PC-9 (cell line): ENCODE measurements around the gene FHAD1. TPM values are rescaled to one million over a fixed set of nuclear protein-coding genes. Genes with fewer than 3 reads are reported as not detected.

Experiments
- BruUV-seq: library from RNA; stranded (reverse); fragments of 400-500 nt; replicated peaks from 2 replicates; lab custom pipeline; 2021; lab: Mats Ljungman, UMichigan
- CTCF ChIA-PET: fragments of 300-600 bp; sonication (Branson Sonifier 250); formaldehyde crosslinking; loops from one replicate; lab custom pipeline; 2022; ENCODE audit warnings: antibody characterized with exemption; lab: Charles Lee
- POLR2A ChIA-PET: fragments of 300-600 bp; sonication (Branson Sonifier 250); formaldehyde crosslinking; loops from one replicate; lab custom pipeline; 2022; ENCODE audit warnings: antibody characterized with exemption; ENCODE audit not compliant: unreplicated experiment; lab: Charles Lee
- DNase-seq, 2 experiments: peaks; one replicate each; pipeline versions ENCODE4 v3.0.0 to v3.0.0-alpha.2; 2015 to 2022; ENCODE audit warnings: mixed read lengths in 1 of 2
- H2AFZ ChIP-seq: fragments of 200-600 bp; sonication (generic); 2 replicates; pipeline ENCODE4 v1.8.1; 2017; ENCODE audit warnings: antibody characterized with exemption
- H3F3A ChIP-seq: fragments of 200-600 bp; sonication (generic); 2 replicates; pipeline ENCODE4 v1.8.1; 2017; ENCODE audit warnings: antibody characterized with exemption, mild to moderate bottlenecking, low read depth; ENCODE audit not compliant: insufficient read depth
- H3K27ac ChIP-seq: fragments of 200-600 bp; sonication (generic); 2 replicates; pipeline ENCODE4 v1.6.1; 2016; ENCODE audit warnings: mixed run types
- H3K27me3 ChIP-seq: fragments of 200-600 bp; sonication (generic); 2 replicates; pipeline ENCODE4 v1.6.1; 2016; ENCODE audit warnings: low read depth, mixed run types; ENCODE audit not compliant: insufficient read depth
- H3K36me3 ChIP-seq: fragments of 200-600 bp; sonication (generic); 2 replicates; pipeline ENCODE4 v1.6.1; 2016; ENCODE audit warnings: low read depth, mixed run types
- H3K4me1 ChIP-seq: fragments of 200-600 bp; sonication (generic); replicated peaks from 2 replicates; pipeline ENCODE4 v1.6.1; 2016; ENCODE audit warnings: mixed run types; ENCODE audit not compliant: insufficient read depth
- H3K4me2 ChIP-seq: fragments of 200-600 bp; sonication (generic); 2 replicates; pipeline ENCODE4 v1.6.1; 2017; ENCODE audit warnings: mixed run types
- H3K4me3 ChIP-seq: fragments of 200-600 bp; sonication (generic); 2 replicates; pipeline ENCODE4 v1.6.1; 2016; ENCODE audit warnings: mixed run types
- H3K79me2 ChIP-seq: fragments of 200-600 bp; sonication (generic); 2 replicates; pipeline ENCODE4 v1.6.1; 2017; ENCODE audit warnings: low read depth, mixed run types
- H3K9me2 ChIP-seq: fragments of 200-600 bp; sonication (generic); 2 replicates; pipeline ENCODE4 v1.8.1; 2017; ENCODE audit warnings: mild to moderate bottlenecking; ENCODE audit not compliant: insufficient read depth
- H3K9me3 ChIP-seq: fragments of 200-600 bp; sonication (generic); 2 replicates; pipeline ENCODE4 v1.8.1; 2016; ENCODE audit warnings: low read depth; ENCODE audit not compliant: insufficient read depth
- H4K20me1 ChIP-seq: fragments of 200-600 bp; sonication (generic); 2 replicates; pipeline ENCODE4 v1.8.1; 2017; ENCODE audit not compliant: insufficient read depth
- EZH2 ChIP-seq: fragments of 200-600 bp; sonication (generic); IDR thresholded peaks from 2 replicates; pipeline ENCODE4 v1.8.0; 2017; ENCODE audit warnings: antibody characterized with exemption, low read depth
- intact Hi-C: fragments of 100-400 bp; cut with micrococcal nuclease; formaldehyde crosslinking; loops from one replicate; pipeline ENCODE4 v1.10.0; 2022; ENCODE audit not compliant: unreplicated experiment
- total RNA-seq: library from RNA; stranded (reverse); gene quantifications from 2 replicates; pipeline ENCODE4 v1.2.3, GENCODE V29; 2021
- TF ChIP-seq, protein P1 (sequence below): fragments of 200-600 bp; sonication (generic); conservative IDR thresholded peaks from 2 replicates; pipeline ENCODE4 v1.6.1; 2017; ENCODE audit warnings: mixed run types, antibody characterized with exemption, mild to moderate bottlenecking, moderate library complexity

FHAD1 gene
- total RNA-seq, 1 experiment from 2014 or later, result 6.9 TPM

DNA sequence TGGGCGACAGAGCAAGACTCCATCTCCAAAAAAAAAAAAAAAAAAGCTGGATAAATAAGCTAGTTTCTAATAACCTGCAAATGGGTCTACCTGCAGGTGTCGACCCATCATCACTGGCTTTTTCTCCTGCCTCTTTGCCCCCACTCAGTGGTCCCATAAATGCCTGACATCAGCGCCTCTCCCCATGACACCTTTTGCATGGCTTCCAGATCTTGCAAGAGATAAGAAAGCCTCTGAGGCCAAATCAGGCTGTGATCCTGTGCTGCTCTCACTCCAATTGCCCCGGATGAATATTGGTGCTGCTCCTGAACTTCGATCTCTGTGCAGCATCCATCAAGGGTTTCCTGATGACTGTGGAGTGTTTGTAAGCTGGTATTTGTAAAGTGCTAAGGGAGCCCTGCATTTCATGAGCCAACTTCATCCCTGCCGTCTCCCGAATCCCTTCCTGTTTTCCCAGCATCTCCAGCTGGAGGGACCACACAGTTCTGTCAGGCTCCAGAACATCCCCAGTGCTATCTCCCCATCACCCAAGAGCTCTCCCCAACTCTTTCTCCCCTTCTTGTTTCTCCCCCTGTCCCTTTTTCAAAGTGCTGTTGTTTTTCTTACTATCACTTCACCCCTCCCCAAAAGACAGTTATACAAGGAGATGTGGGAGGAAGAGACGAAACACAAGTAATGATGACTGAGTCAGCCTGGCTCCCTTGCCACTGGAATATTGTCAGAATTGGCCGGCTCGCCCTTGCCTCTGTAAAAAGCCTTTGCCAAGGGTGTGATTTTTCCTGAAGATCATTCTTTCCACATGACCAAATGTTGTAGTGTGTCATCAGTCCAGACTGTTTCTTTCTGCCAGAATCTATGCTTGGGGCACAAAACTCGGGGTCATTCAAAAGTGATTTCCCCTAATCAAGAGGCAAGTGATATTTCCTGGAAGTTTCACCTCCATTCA lies 159.9 kb downstream of the FHAD1 start:
- ChIA-PET POLR2A (no interaction called here), CTCF (no interaction called here)
- H3K79me2 ChIP-seq, result peaks cover 19% of the 10 kb centered on the region
- TF ChIP-seq, protein P1, sequence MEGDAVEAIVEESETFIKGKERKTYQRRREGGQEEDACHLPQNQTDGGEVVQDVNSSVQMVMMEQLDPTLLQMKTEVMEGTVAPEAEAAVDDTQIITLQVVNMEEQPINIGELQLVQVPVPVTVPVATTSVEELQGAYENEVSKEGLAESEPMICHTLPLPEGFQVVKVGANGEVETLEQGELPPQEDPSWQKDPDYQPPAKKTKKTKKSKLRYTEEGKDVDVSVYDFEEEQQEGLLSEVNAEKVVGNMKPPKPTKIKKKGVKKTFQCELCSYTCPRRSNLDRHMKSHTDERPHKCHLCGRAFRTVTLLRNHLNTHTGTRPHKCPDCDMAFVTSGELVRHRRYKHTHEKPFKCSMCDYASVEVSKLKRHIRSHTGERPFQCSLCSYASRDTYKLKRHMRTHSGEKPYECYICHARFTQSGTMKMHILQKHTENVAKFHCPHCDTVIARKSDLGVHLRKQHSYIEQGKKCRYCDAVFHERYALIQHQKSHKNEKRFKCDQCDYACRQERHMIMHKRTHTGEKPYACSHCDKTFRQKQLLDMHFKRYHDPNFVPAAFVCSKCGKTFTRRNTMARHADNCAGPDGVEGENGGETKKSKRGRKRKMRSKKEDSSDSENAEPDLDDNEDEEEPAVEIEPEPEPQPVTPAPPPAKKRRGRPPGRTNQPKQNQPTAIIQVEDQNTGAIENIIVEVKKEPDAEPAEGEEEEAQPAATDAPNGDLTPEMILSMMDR, result no peak
- H3K4me3 ChIP-seq, result no peak overlapping the region
- no peak overlapping the region for H3K27ac ChIP-seq
- BruUV-seq, result no TSS peak
- peaks cover under 1% of the 10 kb centered on the region for H3K4me1 ChIP-seq
- peaks cover 8% of the 10 kb centered on the region; the same call in 1 of the 2 replicates for H3F3A ChIP-seq
- H2AFZ ChIP-seq, result no peak overlapping the region
- no peak for DNase-seq
- no peaks in the 10 kb centered on the region for H3K27me3 ChIP-seq
- peaks cover 6% of the 10 kb centered on the region for H4K20me1 ChIP-seq
- H3K4me2 ChIP-seq, result no peak overlapping the region
- no peaks in the 10 kb centered on the region for H3K36me3 ChIP-seq
- H3K9me2 ChIP-seq, result no peaks in the 10 kb centered on the region
- intact Hi-C loops, result no loop called here
- no peaks in the 10 kb centered on the region for H3K9me3 ChIP-seq

DNA sequence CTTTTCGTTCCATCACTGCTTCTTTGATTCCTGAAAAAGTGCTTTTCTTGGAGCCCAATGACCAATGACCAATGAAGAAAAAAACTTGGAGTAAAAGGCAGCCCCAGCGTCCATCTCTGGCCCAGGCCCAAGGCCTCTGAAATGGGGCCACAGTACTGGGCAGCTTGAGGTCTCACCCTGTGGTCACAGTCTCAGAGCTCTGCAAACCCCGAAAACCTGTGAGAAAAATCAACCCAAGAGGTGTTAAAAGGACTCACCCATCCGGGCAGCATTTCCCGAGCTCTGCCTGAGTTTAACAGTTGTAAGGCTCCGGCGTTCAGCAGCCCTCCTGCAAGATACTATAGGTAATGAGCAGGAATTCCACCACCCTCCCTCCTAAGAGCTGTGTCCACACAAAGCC lies 160.6 kb downstream of the FHAD1 start:
- Histone ChIP-seq H3K4me3 (no peak overlapping the region), H4K20me1 (peaks cover 6% of the 10 kb centered on the region), H3K9me3 (no peaks in the 10 kb centered on the region), H3K36me3 (no peaks in the 10 kb centered on the region), H3F3A (peaks cover 10% of the 10 kb centered on the region; the same call in 1 of the 2 replicates), H3K9me2 (no peaks in the 10 kb centered on the region), H3K4me1 (peaks cover 8% of the 10 kb centered on the region), H3K79me2 (peaks cover 26% of the 10 kb centered on the region), H3K4me2 (no peak overlapping the region), H2AFZ (no peak overlapping the region), H3K27ac (no peak overlapping the region), H3K27me3 (no peaks in the 10 kb centered on the region)
- ChIA-PET CTCF (no interaction called here), POLR2A (no interaction called here)
- BruUV-seq, result no TSS peak
- no peak for DNase-seq
- TF ChIP-seq, protein P1, result no peak
- no peak for TF ChIP-seq EZH2
- intact Hi-C loops, result no loop called here

DNA sequence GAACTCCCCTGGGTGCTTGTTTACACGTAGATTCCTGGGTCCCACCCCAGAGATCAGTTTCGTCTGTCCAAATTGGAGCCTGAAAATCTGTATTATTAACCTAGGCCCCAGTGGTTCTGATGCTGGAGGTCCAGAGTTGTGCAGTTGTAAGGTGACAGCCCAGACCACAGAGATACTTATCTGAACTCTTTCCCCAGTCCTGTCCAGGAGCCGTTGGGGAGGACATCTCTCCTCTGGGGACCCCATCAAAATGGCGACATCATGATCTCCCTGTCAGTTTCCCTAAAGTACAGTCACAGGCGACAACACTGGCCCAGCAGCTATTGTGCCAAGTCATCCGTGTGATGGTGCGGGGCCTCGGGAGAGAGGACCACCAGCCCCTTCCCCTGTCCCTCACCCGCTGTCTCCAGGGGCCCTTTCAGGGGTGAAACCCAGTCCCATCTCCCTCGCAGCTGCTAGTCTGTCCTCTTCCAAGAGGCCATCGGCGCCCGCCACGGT lies 161.9 kb downstream of the FHAD1 start:
- TF ChIP-seq, protein P1, result no peak
- no peak for TF ChIP-seq EZH2
- Histone ChIP-seq H3K4me2 (peak overlapping the region; percentile 94), H3K27ac (no peak overlapping the region), H3K36me3 (no peaks in the 10 kb centered on the region), H3K9me3 (no peaks in the 10 kb centered on the region), H3K27me3 (no peaks in the 10 kb centered on the region), H4K20me1 (peaks cover 6% of the 10 kb centered on the region), H2AFZ (peak overlapping the region; percentile 52; the same call in 1 of the 2 replicates), H3K79me2 (peaks cover 40% of the 10 kb centered on the region), H3K4me3 (peak overlapping the region; percentile 75), H3K4me1 (peaks cover 16% of the 10 kb centered on the region), H3K9me2 (no peaks in the 10 kb centered on the region), H3F3A (peaks cover 10% of the 10 kb centered on the region; the same call in 1 of the 2 replicates)
- POLR2A ChIA-PET, result interaction anchor here (0.5 to 0.7 kb wide), 2 partner anchors 18 to 86 kb away, joined by 3 to 4 read pairs; no protein-coding TSS in a partner anchor
- CTCF ChIA-PET, result no interaction called here
- intact Hi-C loops, result no loop called here
- BruUV-seq, result TSS peak; percentile 45
- no peak for DNase-seq
